Measurements from ENCODE around the gene KBTBD3. TPM values are rescaled to one million over a fixed set of nuclear protein-coding genes. Genes with fewer than 3 reads are reported as not detected.

The KBTBD3 gene
- total and polyA plus RNA-seq, 2 of the 4 experiments (the other 2 are of a cell fraction): 1.6 to 1.7 TPM

GRCh38 chr11:106063009-106063408 is 14.1 kb downstream of the KBTBD3 start:
- Histone ChIP-seq H3K9ac (ENCODE audit: low read depth, low read length) (no peak overlapping the region), H3K18ac (ENCODE audit: low read depth, low read length) (no peak overlapping the region), H3K4ac (ENCODE audit: low read depth, low read length) (no peak overlapping the region), H3K9me3 (ENCODE audit: control insufficient read depth, insufficient read depth, low read length) (no peaks in the 10 kb centered on the region), H3K27ac (ENCODE audit: insufficient read depth, low read length) (no peak overlapping the region), H4K91ac (ENCODE audit: insufficient read depth, low read depth, low read length) (no peak overlapping the region), H3K9me1 (ENCODE audit: insufficient read depth, low read length) (no peaks in the 10 kb centered on the region; the same call in 1 of the 2 replicates), H4K5ac (ENCODE audit: low read depth, low read length) (no peak overlapping the region), H3K79me1 (ENCODE audit: low read depth in 1 of 2, low read length in 2 of 2) (no peaks in the 10 kb centered on the region), H3K27me3 (ENCODE audit: control insufficient read depth, insufficient read depth, low read length) (no peaks in the 10 kb centered on the region), H3K23ac (ENCODE audit: low read depth, low read length) (no peak overlapping the region), H2AK9ac (replicated peaks; ENCODE audit: low read depth, low read length, poor library complexity) (no peak overlapping the region), H2BK120ac (ENCODE audit: low read depth, low read length) (no peak overlapping the region), H3K4me3 (ENCODE audit: insufficient read depth, low read depth, low read length) (no peak overlapping the region), H3K36me3 (ENCODE audit: control insufficient read depth, insufficient read depth, low read length) (no peaks in the 10 kb centered on the region), H2BK5ac (ENCODE audit: low read depth, low read length, poor library complexity, severe bottlenecking) (no peak overlapping the region), H3K4me1 (ENCODE audit: control insufficient read depth, insufficient read depth, low read length) (no peaks in the 10 kb centered on the region), H2BK20ac (ENCODE audit: low read depth, low read length) (no peak overlapping the region), H2AK5ac (ENCODE audit: low read depth, low read length) (no peak overlapping the region), H3K14ac (replicated peaks; ENCODE audit: low read depth, low read length) (no peak overlapping the region), H2AFZ (replicated peaks; ENCODE audit: low read length, poor library complexity) (no peak overlapping the region), H4K20me1 (ENCODE audit: insufficient read depth, low read length) (no peaks in the 10 kb centered on the region), H3K4me2 (ENCODE audit: low read depth, low read length) (no peak overlapping the region), H4K8ac (ENCODE audit: low read depth in 2 of 2, low read length in 2 of 2) (no peak overlapping the region), H3K56ac (ENCODE audit: extremely low read depth, insufficient read depth, low read length) (no peak overlapping the region), H2BK15ac (ENCODE audit: low read depth, low read length) (no peak overlapping the region)
- TF ChIP-seq RCOR1 (IDR thresholded peaks at IDR 0.05; ENCODE audit: insufficient replicate concordance, low read length) (no peak), USF2 (IDR thresholded peaks at IDR 0.05; ENCODE audit: low read depth, low read length) (no peak), RFX5 (IDR thresholded peaks at IDR 0.05; ENCODE audit: low read depth, low read length) (no peak), SMC3 (IDR thresholded peaks at IDR 0.05; ENCODE audit: low read depth, low read length) (no peak), BHLHE40 (IDR thresholded peaks at IDR 0.05; ENCODE audit: low read depth, low read length) (no peak), MAFK (IDR thresholded peaks at IDR 0.05; ENCODE audit: low read depth, low read length) (no peak), NFE2L2 (IDR thresholded peaks at IDR 0.05; ENCODE audit: low read depth, low read length) (no peak), CEBPB (IDR thresholded peaks at IDR 0.05; ENCODE audit: low read depth, low read length) (no peak), MAZ (IDR thresholded peaks at IDR 0.05; ENCODE audit: borderline replicate concordance, low read depth, low read length) (no peak), CHD1 (IDR thresholded peaks at IDR 0.05; ENCODE audit: low read depth, low read length) (no peak), FOS (IDR thresholded peaks at IDR 0.05; ENCODE audit: low read depth, low read length) (no peak), CTCF (conservative IDR thresholded peaks at IDR 0.05; ENCODE audit: low read depth, low read length) (no peak)
- ChIA-PET CTCF (no interaction called here), POLR2A (ENCODE audit: unreplicated experiment) (no interaction called here)
- no TSS peak for BruUV-seq (replicated peaks)
- ATAC-seq (ENCODE audit: low read depth) (no peak), DNase-seq (no peak)
- intact Hi-C loops (cut with micrococcal nuclease) (no loop called here), in situ Hi-C loops (cut with MboI; ENCODE audit: low sequenced_read_pairs) (no loop called here), dilution Hi-C loops (cut with HindIII; ENCODE audit: low sequenced_read_pairs, unreplicated experiment) (no loop called here)

Data from IMR-90 (cell line).